Erythroblast (primary cell): ENCODE measurements around the gene PLA2G3.

Experiments
- DNase-seq, 2 experiments: peaks; one replicate each; lab custom pipeline; 2025; lab: John Stamatoyannopoulos, UW
- GATA1 ChIP-seq: IDR thresholded peaks from 2 replicates; pipeline ENCODE4 v1.6.1; 2011; ENCODE audit warnings: low read depth, mild to moderate bottlenecking, control low read depth, low read length, moderate library complexity
- POLR2A ChIP-seq: IDR thresholded peaks from 2 replicates; pipeline ENCODE4 v1.6.1; 2011; ENCODE audit warnings: mild to moderate bottlenecking, low read length

PLA2G3 gene

GRCh38 chr22:31139066-31139465, 1.2 kb downstream of the PLA2G3 start:
- TF ChIP-seq POLR2A (no peak), GATA1 (no peak)
- DNase-seq: no peak

GRCh38 chr22:31138126-31138525, 2.2 kb downstream of the PLA2G3 start:
- no peak for DNase-seq
- TF ChIP-seq GATA1 (no peak), POLR2A (no peak)

DNA sequence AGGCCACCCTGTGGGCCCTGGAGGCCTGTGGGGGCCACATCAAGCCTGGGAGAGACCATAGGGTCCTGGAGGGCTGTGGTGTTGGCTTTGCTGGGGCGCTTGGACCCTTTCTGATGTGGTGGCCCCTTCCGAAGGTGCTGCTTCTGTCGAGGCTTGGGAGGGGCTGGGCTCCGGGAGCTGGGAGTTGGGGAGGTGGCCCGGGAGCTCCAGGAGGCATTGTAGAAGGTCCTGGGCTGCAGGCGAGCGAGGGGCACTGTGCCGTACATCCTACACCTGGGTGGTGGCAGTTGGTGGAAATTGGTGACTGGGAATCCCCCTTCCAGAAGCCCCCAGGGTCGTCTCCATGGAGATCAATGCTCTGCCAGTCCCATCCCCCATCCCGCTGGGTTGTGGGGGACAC, 2.6 kb downstream of the PLA2G3 start:
- TF ChIP-seq GATA1 (no peak), POLR2A (no peak)
- DNase-seq: no peak

GRCh38 chr22:31136711-31137110, 3.6 kb downstream of the PLA2G3 start:
- DNase-seq: no peak
- no peak for TF ChIP-seq GATA1
- TF ChIP-seq POLR2A: no peak

- DNase-seq: no peak
- TF ChIP-seq POLR2A: no peak
- TF ChIP-seq GATA1: no peak
These were observed 4.2 kb downstream of the PLA2G3 start for GRCh38 chr22:31136155-31136554.

DNA sequence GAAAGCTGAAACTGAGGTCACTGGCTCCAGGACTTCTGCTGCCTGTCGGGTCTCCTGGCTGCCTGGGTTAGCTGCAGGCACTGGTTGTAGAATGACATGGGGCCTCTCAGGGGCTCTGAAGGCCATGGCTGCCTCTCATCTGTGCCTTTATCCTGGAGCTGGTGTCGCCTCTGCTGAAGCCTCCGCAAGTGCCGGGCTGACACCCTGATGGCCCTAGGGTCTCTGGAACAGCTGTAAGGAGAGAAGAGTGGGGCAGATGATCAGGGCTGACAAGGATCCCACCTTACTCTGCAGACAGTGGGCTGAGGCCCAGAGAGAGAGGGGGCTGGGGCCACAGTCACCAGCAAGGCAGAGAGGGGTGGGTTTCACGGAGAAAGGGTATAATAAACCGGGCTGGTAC, 4.6 kb downstream of the PLA2G3 start:
- TF ChIP-seq POLR2A (no peak), GATA1 (no peak)

DNA sequence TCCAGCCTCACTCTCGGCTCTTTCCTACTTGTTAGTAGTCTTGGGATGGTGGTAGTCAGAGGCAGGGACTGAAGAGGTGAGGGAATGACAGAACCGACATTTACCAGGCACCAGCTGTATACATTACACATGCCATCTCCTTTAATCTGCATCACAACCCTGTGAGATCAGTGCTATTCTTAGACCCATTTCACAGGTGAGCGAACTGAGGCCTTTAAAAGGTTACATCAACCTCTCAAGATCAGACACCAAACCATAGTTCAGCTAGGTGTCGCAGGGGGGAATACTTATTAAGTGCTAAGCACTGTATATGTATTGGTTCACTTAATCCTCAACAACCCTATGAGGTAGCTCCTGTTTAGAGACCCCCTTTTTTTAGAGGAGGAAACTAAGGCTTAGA, 5.6 kb downstream of the PLA2G3 start:
- DNase-seq: no peak
- TF ChIP-seq POLR2A (no peak), GATA1 (no peak)

More for the DNA sequence above, 4.6 kb downstream of the PLA2G3 start:
- DNase-seq: no peak

- TF ChIP-seq GATA1 (no peak), POLR2A (no peak)
These were observed 6.4 kb downstream of the PLA2G3 start for GRCh38 chr22:31133911-31134310.

GRCh38 chr22:31130873-31131272, 9.4 kb downstream of the PLA2G3 start:
- DNase-seq: no peak
- TF ChIP-seq POLR2A (no peak), GATA1 (no peak)

More at GRCh38 chr22:31133911-31134310, 6.4 kb downstream of the PLA2G3 start:
- no peak for DNase-seq

DNA sequence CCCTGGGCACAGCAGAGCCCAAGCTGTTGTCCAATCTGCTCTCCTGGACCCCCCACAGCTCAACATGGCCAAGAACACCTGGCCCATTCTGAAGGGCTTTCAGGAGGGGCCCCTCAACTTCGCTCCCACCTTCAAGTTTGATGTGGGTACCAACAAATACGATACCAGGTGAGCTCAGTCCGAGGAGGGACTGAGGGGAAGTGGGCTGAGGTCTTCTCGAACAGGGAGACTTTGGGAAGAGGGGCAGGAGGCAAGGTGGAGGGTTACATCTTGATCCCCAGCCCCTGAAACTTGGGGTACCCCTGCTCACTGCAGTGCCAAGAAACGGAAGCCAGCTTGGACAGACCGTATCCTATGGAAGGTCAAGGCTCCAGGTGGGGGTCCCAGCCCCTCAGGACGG, 12.2 kb downstream of the PLA2G3 start:
- TF ChIP-seq POLR2A (no peak), GATA1 (no peak)
- DNase-seq: no peak

DNA sequence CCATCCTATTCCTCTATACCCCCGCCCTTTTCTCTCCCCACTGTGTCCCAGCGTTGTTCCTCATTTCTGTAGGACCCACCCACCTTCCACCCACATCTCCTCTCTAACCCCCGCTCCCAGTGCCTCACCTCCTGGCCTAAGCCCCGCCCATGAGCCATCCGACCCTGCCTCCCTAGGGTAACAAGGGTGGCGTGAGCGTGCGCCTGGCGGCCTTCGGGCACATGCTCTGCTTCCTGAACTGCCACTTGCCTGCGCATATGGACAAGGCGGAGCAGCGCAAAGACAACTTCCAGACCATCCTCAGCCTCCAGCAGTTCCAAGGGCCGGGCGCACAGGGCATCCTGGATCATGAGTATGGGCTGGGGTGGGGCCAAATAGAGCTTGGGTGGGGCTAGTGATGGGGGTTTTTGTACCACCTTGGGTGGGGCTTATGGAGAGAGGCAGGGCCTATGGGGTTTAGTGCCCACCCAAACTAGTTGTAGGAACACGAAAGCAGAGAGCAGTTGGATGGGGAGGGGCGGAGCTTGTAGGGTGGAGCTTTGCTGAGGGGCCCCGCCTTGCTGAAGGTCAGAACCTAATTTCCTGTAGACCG, 13.0 kb downstream of the PLA2G3 start:
- no peak for TF ChIP-seq POLR2A
- no peak for TF ChIP-seq GATA1
- no peak for DNase-seq

DNA sequence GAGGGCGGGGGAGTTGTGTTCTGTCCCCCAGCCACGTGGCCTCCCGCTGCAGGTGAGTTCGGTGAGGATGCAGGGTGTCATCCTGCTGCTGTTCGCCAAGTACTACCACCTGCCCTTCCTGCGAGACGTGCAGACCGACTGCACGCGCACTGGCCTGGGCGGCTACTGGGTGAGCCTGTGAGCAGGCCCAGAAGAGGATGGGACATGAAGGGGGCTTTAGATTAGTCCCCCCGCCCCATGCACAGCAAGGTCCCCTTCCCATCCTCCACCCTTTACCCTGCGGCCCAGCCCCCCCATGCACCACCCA, 13.5 kb downstream of the PLA2G3 start:
- no peak for TF ChIP-seq GATA1
- DNase-seq: no peak

GRCh38 chr22:31126128-31126868, 14.0 kb downstream of the PLA2G3 start:
- TF ChIP-seq GATA1 (no peak), POLR2A (no peak)
- no peak for DNase-seq

- DNase-seq: no peak
- no peak for TF ChIP-seq POLR2A
- TF ChIP-seq GATA1: no peak
These were observed 14.7 kb downstream of the PLA2G3 start for GRCh38 chr22:31125521-31126117.
